HG03103 (cell line): ENCODE results near the gene PRRG1.
"Not testable (repeated sequence)": the region's sequence is repeated elsewhere in the genome, so short reads cannot be mapped to it uniquely, and the experiment has no call there.

Experiments used
- ATAC-seq: cut with Tn5 transposase; IDR thresholded peaks from one replicate; pipeline ENCODE4 v1.9.1; 2021; ENCODE audit warnings: low read depth; ENCODE audit not compliant: unreplicated experiment

Gene PRRG1

GRCh38 chrX:37371578-37371991 is 22.4 kb downstream of the PRRG1 start:
- no peak for ATAC-seq

GRCh38 chrX:37378404-37378803 is 29.2 kb downstream of the PRRG1 start:
- no peak for ATAC-seq

- no peak for ATAC-seq
Observed at GRCh38 chrX:37378830-37379229, 29.7 kb downstream of the PRRG1 start.

GRCh38 chrX:37380256-37380655 is 31.1 kb downstream of the PRRG1 start:
- no peak for ATAC-seq

- no peak for ATAC-seq
Observed at GRCh38 chrX:37380924-37381323, 31.8 kb downstream of the PRRG1 start.

GRCh38 chrX:37383313-37383712 is 34.1 kb downstream of the PRRG1 start:
- no peak for ATAC-seq

GRCh38 chrX:37388413-37388812 is 39.2 kb downstream of the PRRG1 start:
- ATAC-seq: no peak

- no peak for ATAC-seq
Observed at GRCh38 chrX:37405956-37406355, 56.8 kb downstream of the PRRG1 start.

GRCh38 chrX:37407736-37408135 is 58.6 kb downstream of the PRRG1 start:
- no peak for ATAC-seq

GRCh38 chrX:37409278-37409677 is 60.1 kb downstream of the PRRG1 start:
- ATAC-seq: no peak

GRCh38 chrX:37420185-37420584 is 71.0 kb downstream of the PRRG1 start:
- no peak for ATAC-seq

- no peak for ATAC-seq
Observed at GRCh38 chrX:37420756-37421155, 71.6 kb downstream of the PRRG1 start.

GRCh38 chrX:37424000-37424429 is 74.9 kb downstream of the PRRG1 start:
- ATAC-seq: no peak

- ATAC-seq: no peak
Observed at GRCh38 chrX:37425370-37425769, 76.2 kb downstream of the PRRG1 start.

- ATAC-seq: not testable (repeated sequence)
Observed at GRCh38 chrX:37428962-37429361, 79.8 kb downstream of the PRRG1 start.

GRCh38 chrX:37434362-37434761 is 85.2 kb downstream of the PRRG1 start:
- ATAC-seq: no peak

- ATAC-seq: no peak
Observed at GRCh38 chrX:37437160-37437559, 88.0 kb downstream of the PRRG1 start.

GRCh38 chrX:37441377-37441776 is 92.2 kb downstream of the PRRG1 start:
- no peak for ATAC-seq

GRCh38 chrX:37445182-37445581 is 96.0 kb downstream of the PRRG1 start:
- ATAC-seq: no peak

- ATAC-seq: no peak
Observed at GRCh38 chrX:37453821-37454220, 104.7 kb downstream of the PRRG1 start.

GRCh38 chrX:37454537-37455285 is 105.5 kb downstream of the PRRG1 start:
- no peak for ATAC-seq

- ATAC-seq: no peak
Observed at GRCh38 chrX:37455381-37455780, 106.2 kb downstream of the PRRG1 start.

- not testable (repeated sequence) for ATAC-seq
Observed at GRCh38 chrX:37460285-37460684, 111.1 kb downstream of the PRRG1 start.
